ENCODE measurements around the gene MCRIP2.

Gene MCRIP2

DNA sequence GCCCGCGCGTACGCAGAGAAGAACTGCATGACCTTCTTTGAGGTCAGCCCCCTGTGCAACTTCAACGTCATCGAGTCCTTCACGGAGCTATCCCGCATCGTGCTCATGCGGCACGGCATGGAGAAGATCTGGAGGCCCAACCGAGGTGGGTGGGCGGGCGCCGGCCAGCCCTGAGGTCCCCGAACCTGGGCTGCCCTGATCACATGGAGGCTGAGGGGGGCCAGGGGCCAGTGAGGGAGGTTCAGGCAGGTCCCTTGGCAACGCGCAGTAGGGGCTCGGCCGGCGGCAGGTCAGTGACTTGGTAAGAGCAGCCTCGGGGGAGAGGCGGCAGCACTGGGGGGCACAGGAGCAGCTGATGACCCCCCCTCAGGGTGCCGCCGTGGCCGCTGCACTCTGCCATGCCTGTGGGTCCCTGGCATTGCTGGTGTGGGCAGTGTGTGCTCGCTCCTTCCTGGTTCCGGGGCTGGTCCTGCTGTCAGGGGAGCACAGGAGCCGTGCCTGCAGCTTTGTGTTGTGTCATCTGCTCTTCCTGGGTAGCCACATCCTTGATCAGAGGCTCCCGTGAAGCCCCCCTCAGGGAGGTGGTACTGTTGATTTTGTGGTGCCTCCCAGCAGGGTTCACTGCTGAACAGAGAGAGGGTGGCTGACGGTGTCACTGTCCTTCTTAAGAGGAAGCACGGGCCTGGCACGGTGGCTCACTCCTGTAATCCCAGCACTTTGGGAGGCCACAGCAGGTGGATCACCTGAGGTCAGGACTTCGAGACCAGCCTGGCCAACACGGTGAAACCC lies 15.5 kb upstream of the MCRIP2 start:
- no peak overlapping the region for H3K27ac Mint-ChIP-seq
- no peak for TF ChIP-seq CTCF (IDR thresholded peaks at IDR 0.05; ENCODE audit: unreplicated experiment in 3 of 3)
- peaks cover 13% of the 10 kb centered on the region for H3K36me3 Mint-ChIP-seq (ENCODE audit: low read depth)
- no peaks in the 10 kb centered on the region for H3K9me3 Mint-ChIP-seq
- H3K4me3 Mint-ChIP-seq: no peak overlapping the region
- H3K27me3 Mint-ChIP-seq (ENCODE audit: low read depth): no peaks in the 10 kb centered on the region
- peaks cover 6% of the 10 kb centered on the region for H3K4me1 Mint-ChIP-seq

GRCh38 chr16:626787-627453 lies 14.7 kb upstream of the MCRIP2 start:
- Mint-ChIP-seq H3K36me3 (ENCODE audit: low read depth) (peaks cover 13% of the 10 kb centered on the region), H3K4me1 (peaks cover 9% of the 10 kb centered on the region), H3K4me3 (no peak overlapping the region), H3K27me3 (ENCODE audit: low read depth) (no peaks in the 10 kb centered on the region), H3K9me3 (no peaks in the 10 kb centered on the region), H3K27ac (no peak overlapping the region)
- no peak for TF ChIP-seq CTCF (IDR thresholded peaks at IDR 0.05; ENCODE audit: unreplicated experiment in 3 of 3)

DNA sequence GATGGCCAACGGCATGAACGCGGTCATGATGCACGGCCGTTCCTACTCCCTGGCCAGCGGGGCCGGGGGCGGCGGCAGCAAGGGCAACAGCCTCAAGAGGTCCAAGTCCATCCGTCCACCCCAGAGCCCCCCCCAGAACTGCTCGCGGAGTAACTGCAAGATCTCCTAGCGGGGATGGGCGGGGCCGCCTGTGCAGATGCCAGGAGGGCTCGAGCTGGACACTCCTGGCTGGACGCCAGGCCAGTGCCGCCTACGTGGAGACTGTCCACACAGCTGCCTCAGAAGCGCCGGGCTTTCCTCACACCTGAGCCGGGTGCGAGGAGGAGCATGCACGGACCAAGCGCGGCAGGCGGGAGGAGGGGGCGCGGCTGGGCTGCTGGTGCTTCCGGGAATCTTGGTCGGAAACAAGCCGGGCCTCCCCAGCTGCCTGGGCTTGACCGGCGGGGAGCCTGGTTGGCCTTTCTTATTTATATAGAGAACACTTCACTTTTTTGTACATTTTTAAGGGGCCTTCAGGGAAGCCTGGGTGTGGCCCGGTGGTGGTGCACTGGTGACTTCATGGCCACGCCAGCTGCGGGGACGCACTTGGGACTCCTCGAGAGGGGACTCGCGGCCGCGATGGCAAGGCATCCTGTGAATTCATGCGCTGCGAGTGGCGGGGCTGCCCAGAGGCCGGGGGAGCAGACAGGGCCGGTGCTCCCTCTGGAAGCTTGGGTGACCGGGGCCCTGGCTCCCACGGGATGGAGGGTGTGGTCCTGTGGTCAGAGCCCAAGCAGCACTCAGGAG lies 14.0 kb upstream of the MCRIP2 start:
- no peaks in the 10 kb centered on the region for H3K27me3 Mint-ChIP-seq (ENCODE audit: low read depth)

GRCh38 chr16:628321-629061 lies 13.1 kb upstream of the MCRIP2 start:
- Mint-ChIP-seq H3K4me3 (no peak overlapping the region), H3K36me3 (ENCODE audit: low read depth) (peaks cover 13% of the 10 kb centered on the region), H3K27ac (peak overlapping the region in 1 of 3 experiments; percentile 76), H3K27me3 (ENCODE audit: low read depth) (no peaks in the 10 kb centered on the region), H3K9me3 (no peaks in the 10 kb centered on the region), H3K4me1 (peaks cover 10% of the 10 kb centered on the region)
- no peak for TF ChIP-seq CTCF (IDR thresholded peaks at IDR 0.05; ENCODE audit: unreplicated experiment in 3 of 3)

More for the DNA sequence above, 14.0 kb upstream of the MCRIP2 start:
- H3K36me3 Mint-ChIP-seq (ENCODE audit: low read depth): peaks cover 13% of the 10 kb centered on the region
- H3K4me3 Mint-ChIP-seq: no peak overlapping the region
- no peak for TF ChIP-seq CTCF (IDR thresholded peaks at IDR 0.05; ENCODE audit: unreplicated experiment in 3 of 3)
- peaks cover 10% of the 10 kb centered on the region for H3K4me1 Mint-ChIP-seq
- H3K9me3 Mint-ChIP-seq: no peaks in the 10 kb centered on the region
- H3K27ac Mint-ChIP-seq: no peak overlapping the region

DNA sequence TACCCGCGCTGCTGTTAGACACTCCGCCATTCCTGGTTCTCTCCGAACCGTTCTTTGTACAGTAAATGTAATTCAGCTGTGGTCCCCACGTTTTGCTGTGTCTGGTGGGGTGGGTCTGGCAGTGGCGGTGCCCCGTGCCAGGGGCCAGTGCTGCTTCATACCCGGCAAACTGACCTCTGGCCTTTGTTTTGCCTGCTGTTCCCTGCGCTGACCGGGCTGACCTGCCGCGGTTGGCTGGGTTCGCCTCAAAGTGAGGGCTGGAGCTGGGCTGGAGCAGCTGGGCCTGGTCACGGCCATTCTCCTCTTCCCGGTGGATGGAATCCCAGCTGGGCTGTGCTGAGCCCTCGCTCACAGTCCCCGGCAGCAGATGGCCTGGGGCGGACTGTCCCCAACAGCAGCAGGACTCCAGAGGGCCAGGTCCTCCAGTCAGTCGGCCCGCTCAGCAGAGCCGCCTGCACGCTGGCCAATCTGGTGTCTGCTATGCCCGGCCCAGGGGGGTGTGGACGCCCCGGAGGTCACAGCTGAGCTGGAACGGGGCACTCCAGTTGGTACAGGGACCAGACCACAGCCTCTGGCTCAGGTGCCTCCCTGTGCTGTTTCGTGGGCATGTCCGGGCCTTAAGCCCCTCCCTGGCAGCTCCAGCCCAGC lies 12.3 kb upstream of the MCRIP2 start:
- H3K4me1 Mint-ChIP-seq: peaks cover 10% of the 10 kb centered on the region
- no peaks in the 10 kb centered on the region for H3K27me3 Mint-ChIP-seq (ENCODE audit: low read depth)
- peak overlapping the region in 1 of 3 experiments; percentile 76 for H3K27ac Mint-ChIP-seq
- no peak for TF ChIP-seq CTCF (IDR thresholded peaks at IDR 0.05; ENCODE audit: unreplicated experiment in 3 of 3)
- no peaks in the 10 kb centered on the region for H3K9me3 Mint-ChIP-seq
- peak overlapping the region in 2 of 3 experiments; percentile 11 to 32 for H3K4me3 Mint-ChIP-seq
- H3K36me3 Mint-ChIP-seq (ENCODE audit: low read depth): peaks cover 13% of the 10 kb centered on the region

All from nephron (organoid).